Measurements from ENCODE around the gene ERC1.

Gene ERC1

DNA sequence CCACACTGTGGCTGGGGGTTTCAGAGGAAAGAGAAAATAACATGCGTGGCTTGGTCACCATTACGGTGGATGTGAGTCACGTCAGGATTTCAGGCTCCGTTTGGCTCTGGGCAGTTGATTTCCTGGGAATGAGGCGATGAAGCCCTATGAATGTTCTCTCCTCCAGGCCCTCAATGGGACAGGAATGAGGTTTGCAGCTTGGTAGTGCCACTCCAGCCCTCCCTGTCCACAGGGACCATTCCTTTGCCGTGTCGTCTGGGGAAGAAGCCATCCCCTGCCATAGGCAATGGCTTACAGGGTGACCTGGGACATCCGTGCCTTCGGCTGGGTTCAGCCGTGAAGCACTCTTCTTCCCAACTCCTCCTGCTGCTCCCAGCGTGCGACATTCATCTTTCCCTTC, 508.3 kb downstream of the ERC1 start:
- no peak for DNase-seq

DNA sequence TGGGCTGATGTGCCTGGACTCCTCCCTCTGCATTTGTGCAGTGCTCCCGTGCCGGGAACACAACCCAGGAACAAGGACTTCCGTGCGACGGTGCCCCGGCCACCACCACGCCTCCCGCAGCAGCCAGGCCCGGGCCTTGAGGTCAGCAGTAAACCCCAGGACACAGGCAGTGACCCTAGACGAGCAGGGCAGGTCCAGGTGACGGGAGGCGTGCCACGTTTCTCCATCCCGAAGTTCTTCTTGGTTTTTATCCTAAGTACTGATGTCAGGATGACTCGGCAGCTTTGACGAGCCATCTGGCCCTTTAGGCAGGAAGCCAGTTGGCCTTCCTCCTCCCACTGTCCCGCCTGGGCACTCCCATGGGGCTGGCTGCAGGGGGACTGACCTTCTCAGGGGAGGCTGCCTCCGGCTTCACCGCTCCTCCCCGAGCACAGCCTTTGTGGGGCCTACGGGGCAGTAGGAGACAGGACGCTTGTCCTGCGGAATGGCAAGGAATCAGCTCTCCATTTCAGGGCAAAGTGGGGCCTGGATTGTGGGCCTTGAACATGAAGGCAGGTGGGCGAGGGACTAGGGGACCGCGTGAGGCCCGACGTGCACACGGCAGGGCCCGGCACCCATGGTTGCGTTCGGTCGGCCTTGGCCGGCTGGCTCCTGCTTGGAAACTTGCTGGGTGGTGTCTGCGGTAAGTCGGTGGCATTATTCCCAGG, 509.2 kb downstream of the ERC1 start:
- DNase-seq = peak; percentile 74 to 75

DNA sequence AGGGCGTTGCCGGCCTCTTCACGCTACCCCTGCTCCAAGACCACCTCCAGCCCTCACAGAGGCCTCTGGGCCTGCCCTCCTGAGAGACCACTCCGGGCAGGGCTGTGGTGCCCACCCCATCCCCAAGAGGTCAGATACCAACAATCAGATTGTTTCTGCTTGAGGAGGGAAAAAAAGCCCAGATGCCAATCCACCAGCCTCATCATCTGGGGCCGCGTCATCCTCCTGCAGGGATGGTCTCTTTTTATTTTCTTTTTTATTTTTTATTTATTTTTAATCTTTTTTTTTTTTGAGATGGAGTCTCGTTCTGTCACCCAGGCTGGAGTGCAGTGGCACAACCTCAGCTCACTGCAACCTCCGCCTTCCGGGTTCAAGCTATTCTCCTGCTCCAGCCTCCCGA, 510.0 kb downstream of the ERC1 start:
- DNase-seq = no peak

DNA sequence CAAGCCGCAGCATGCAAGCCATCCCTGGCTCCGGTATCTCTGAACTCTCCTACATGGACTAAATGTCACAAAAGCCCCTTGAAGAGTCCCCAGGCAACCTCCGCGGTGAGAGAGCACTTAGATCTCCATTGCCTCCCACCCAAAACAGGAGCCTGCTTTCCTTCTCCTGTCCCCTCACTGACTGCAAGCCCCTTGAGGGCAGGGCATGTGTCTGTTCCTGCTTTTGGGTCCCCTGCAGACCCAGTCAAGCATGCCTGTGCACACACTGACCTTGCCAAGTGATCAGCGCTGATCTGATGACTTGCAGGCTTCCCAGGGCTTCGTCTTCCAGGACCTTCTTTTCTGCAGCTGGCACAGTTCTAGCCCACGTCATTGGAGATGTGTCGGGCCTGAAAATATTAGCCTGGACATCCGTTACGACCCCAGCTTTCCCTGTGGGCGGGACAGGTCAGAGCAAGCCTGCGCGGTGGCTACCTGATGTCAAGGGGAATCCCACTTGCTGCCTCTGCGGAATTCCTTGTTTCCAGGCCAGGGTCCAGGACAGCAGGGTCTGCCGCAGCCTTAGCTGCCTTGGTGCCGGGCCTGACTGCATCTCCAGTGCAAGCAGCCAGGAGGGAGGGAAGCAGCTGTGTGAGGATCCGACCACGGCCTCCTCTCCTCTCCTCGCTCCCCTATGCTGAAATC, 510.8 kb downstream of the ERC1 start:
- peak in 1 of 2 experiments; percentile 5 for DNase-seq

DNA sequence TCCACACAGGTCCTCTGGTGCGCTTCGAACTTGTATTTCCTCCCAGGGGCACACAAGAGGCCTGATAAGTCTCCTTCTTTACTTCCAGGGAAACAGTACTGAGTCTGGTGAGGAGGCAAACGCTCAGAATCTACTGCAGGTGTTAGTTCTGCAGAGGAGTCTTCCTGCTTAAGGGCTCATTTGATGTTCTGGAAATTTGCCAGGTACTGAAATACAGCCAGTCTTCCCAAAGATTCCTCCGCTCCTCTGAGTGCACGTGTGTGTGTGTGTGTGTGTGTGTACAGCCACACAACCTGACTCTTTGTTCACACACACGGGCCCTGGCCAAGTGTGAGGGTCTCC, 511.3 kb downstream of the ERC1 start:
- no peak for DNase-seq

DNA sequence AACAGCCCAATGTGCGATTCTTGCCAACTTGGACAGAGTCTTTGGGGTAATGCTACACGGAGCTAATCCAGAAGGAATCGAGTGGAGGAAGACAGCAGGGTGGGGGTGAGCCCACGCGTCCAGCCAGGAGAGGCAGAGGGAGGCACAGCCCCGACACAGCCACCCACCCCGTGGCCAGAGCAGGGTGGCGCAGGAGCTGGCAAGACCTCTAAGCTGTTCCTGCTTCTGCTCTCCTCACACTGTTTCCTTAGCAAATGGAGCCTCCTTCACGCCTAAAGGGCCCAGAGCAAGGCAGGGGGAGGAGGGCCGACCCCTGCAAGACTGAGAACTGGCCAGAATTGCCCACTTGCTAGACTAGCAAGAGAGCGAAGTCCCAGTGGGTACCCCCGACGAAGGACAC, 511.8 kb downstream of the ERC1 start:
- no peak for DNase-seq

DNA sequence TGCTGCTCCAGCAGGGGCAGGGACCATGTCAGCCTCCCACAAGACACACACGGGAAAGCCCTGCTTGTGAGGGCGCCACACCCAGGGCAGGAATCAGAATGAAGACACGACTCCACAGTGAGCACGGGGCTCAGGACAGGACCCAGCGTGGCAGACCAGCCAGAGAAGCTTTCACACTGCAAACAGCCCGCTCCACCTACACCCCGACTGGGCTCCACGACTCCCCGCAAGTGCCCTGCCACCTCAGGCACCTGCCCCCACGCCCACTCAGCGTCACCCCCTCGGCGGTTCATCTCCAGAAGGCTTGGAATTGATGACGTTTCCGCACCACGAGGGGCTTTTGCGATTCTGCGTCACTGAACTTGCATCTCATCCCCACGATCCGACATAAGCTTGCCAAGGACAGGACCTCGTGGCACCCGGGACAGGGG, 512.3 kb downstream of the ERC1 start:
- DNase-seq = no peak

DNA sequence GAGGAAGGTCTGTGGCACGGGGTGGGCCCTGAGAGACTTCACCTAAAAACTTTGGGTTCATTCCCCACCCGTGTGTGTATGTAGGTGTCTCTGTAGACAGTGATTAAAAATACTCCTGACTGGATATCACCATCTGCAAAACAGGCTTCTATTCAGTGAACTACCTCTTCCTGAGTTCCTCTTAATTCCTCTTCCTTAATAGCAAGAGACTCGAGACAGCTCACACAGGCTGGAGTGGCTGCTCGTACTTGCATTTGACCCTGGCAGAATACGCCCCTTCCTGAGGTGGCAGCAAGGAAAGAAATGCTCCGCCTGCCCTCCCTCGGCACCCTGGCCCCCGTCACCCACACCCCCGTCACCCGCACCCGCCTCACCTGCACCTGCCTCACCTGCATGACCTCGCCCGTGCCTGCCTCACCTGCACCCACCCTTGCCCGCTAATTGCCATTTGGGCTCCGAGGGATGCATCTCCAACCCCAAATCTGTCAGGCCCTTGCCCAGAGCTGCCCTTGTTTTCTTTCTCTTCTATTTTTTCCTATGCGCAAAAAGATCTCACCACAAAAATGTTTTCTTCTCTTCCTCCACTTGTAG, 513.4 kb downstream of the ERC1 start:
- no peak for DNase-seq

DNA sequence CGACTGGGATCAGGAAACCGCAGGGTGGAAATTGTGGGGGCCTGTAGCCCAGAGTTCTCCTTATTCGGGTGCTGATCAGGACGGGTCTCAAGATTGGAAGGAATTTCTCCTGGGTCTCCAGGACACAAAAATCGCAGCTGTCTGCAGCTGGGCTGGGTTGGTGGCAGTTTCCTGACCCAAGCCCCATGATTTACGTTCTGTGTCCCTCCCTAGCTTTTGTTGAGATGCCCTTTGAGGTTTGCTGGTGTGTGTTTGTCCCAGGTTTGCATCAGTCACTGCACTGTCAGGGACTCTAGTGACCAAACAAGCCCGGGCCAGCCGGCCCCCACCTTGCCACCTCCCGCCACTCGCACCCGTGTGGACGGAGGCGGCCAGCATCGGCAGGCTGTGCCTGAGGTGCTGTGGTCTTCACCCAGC, 513.9 kb downstream of the ERC1 start:
- no peak for DNase-seq

DNA sequence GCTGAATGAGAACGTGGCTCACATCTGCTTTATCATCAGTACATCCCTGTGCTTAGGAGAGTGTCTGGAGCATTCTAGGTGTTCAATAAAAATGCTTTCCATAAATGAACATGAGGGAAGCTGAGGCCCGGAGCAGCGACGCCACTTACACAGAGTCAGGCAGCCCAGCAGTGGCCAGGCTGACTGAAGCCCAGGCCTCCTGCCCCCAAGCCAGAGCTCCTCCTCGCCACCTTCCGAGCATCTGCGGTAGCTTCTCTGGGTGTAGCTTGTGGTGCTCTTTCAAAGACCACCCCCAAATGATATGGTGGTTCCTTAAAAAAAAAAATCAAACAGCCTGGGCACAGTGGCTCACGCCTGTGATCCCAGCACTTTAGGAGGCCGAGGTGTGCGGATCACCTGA, 514.6 kb downstream of the ERC1 start:
- DNase-seq = no peak

DNA sequence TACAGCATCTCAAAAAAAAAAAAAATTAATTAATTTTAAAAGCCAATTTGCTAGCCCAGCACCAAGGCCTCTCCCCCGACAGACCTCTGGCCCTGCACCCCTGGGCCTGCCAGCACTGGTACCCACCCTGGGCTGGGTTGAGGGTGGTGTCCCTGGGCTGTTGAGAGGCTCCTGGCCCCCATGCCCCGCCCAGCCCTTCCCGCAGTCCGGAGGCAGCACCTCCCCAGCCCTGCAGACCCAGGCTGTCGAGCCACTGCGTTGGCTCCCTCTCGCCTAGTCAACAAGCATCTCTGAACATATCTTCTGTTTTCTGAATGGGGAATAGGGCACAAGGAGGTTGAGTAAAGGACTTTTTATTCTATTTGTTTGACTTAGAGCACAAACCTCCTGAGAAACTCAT, 516.3 kb downstream of the ERC1 start:
- no peak for DNase-seq

DNA sequence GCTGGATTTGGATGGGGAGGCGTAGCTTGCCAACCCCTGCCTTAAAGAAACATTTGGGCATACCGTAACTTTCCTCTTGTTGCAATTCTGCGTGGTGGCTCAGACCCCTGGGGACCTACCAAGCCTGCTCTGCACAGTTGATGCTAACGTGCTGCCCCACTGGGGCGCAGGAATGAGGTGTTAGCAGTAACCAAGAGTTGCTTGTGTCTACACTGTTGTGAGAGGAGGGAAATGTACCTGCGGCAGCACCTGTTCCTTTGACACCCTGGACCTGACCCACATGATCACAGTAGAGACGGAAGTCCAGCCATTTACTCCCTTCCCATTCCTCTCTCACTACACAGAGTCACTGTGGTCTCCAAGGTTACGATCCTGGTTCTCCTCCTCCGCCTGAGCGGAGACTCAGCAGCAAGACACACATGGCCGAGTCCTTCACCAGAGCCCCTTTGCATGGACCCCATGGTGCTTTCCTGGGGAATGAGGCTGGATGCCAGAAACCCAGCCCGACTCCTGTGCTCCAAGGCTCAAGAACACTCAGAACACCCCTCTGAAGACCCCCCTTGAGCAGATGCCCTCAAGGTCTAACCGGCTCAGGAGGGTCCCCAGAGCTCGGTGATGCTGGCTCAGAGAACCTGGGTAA, 518.5 kb downstream of the ERC1 start:
- DNase-seq = no peak

DNA sequence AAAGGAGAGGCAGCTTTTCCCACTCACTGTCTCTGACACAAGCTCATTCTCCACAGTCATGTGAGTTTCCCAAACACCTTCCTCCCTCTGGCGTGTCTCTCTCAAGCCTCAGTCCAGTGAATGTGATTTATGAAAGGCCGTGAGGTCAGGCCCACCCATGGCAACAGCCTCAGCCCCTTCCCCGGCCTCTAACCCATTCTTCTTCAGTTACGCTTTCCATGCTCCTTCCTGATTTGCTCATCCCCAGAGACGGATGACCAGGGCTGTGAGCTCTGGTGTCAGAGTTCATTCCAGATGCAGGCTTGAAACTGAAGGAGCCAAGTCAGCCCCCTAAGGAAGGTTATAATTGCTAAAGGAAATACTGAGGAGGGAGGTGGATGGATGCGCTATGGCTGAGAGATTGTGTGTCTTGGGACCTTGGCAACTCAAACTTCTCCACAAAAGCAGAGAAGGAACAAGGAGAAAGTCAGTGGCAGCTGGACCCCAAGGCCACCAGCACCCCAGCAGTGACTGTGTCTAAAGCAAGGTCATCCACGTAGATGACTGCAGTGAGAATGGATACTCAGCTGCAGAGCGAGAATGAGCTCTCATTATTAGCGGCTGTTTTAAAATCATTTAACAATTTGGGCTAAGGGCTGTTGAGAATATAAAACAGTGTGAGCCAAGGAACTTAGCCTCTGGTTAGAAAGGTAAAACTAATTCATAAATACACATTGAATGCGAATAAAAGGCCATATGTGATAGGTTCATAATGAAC, 519.2 kb downstream of the ERC1 start:
- no peak for DNase-seq

DNA sequence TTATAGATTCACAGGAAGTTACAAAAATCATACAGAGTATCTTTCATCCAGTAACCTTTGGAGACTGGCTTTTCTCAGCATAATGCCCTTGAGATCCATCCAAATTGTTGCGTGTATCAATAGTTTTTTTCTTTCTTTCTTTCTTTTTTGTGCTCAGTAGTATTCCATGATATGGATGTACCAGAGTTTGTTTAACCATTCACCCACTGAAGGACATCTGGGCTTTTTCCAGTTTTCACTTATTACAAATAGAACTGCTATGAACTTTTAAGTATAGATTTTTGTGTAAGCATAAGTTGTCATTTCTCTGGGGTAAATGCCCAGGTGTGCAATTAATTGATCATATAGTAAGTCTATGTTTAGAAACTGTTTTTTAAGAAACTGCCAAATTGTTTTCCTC, 524.0 kb downstream of the ERC1 start:
- DNase-seq = no peak

DNA sequence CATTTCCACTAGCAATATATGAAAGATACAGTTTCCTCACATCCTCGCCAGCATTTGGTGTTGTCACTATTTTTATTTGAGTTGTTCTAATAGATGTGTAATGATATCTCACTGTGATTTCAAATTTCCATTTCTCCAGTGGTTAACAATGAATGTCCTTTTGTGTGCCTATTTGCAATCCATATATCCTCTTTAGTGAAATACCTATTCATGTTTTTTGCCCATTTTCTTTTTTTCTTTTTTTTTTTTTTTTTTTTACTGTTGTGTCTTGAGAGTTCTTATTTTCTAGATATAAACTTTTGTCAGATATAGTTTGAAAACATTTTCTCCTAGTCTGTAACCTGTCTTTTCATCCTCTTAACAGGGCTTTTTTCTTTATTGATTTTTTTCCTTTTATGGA, 524.4 kb downstream of the ERC1 start:
- DNase-seq = no peak

DNA sequence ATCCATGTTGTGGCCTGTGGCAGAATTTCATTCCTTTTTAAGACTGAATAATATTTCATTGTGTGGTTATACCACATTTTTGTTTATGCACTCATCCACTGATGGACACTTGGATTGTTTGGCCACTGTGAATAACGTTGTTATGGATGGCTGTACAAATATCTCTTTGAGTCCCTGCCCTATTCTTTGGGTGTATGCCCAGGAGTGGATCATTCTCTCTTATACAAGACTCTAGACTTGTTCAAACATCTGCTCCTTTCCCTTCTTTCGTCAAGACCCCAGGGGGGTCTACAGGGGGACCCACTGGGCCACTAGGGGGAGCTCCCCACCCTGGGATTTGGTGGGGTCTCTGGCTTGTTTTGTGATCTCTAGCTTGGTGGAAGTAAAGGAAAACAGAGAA, 526.0 kb downstream of the ERC1 start:
- no peak for DNase-seq

DNA sequence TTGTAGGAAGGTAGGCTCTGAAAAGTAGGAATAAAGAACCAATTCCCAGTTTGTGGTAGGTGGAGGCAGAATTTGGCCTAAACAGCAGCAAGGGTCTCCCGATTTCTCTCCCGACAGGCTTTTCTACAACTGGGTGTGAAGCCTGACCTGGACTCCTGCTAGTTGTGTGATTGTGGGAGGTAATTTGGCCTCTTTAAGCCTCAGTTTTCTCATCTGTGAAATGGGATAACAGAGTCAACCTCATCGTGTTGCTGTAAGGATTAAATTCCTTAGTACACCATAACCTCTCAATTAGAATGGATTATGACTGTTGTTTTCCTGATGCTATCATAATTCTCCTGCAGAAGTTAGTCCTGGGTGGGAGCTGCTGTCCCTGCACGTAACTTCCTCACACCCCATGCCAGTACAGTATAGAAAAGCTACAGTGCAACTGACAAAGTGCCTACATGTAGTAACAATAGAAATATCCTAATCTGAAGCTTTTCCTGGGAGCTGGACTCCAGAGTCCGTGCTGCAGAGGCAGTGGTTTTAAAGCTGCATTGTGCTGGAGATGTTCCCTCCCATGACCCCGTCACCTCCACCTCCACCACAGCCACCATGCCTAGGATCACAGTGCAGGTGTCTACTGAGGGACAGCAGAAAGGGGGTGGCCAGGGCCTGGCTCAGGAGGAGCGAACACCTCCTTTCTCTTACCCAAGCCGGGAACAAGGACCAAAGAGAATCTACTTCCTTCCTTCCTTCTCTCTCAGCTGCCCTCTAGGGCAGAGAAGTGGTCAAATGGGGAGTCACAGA, 526.9 kb downstream of the ERC1 start:
- DNase-seq = no peak

DNA sequence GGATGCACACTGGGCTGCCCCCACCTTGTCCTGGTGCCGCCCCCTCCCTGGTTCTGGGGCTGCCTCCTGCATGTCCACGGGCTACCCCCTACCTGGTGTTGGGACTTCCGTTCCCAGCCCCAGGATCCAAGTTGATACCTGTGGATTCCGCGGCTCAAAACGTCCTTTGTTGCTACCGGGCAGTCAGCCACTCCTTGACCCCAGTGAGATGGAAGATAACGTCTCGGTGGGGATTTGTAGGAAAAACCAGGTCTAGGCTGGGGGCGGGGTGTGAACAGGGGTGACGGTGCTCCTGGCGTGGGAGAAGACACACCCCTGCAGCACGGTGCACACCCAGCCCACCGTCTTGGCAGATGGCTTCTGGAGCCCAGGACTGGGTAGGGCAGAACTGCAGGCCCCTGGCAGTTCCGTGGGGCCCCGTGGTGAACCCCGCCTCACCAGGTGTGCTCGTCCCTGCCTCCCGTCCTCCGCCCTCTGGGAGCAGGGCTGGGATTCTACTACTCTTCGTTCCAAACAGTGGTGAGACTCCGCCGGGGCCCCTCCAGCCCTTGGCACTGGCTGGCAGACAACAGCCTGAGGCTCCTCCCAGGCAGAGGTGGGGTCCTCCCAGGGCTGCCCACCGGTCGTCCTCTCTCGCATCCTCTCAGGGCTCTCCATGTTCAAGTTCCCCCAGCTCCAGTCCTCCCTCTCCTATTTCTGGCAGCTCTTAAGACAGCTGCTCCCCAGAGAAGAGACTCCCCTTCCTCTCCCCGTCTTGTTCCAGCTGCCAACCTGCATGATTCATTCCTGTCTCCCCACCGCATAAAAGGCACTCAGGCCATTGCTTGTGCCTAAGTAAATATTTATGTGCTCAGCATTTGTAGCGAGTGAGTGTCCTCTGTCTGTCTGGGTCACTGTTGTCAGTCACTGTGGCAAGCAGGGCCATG, 527.8 kb downstream of the ERC1 start:
- DNase-seq = peak; percentile 10 to 29

DNA sequence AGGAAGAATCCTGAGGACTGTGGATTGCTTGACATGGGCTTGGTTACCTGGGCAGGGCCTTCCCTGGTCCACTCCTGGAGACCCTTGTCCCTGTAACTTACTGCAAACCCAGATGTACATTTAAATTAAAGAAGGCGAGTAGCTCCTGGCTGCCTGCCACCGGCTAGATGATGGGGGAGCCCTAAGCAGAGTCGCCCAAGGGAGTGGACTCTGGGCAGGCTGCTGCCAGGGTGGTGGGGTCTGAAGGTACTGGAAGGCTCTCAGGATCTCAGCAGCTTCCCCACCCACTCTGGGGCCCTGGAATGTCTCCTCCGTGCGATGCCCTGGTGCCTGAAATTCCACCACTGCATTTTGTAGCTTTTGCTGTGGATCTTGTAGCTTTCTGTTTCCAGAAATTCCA, 528.6 kb downstream of the ERC1 start:
- DNase-seq = no peak

DNA sequence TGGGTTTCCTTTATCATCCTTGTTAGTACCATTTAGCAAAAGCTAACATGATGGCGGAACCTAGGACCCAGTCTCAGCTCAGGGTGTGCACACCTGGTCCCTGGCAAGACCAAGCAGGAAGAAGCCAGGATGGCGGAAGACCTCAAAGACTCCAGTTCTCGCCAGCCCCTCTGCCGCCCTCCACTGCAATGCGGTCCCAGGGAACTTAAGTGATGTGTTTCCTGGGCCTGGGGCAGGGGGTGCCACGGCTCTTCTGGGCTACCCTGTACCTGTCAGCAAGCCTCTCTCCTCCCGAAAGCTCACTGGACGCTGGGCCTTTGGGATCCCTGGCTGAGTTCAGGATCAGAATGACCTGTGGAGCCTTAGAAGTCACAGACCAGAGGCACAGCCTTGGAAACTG, 532.0 kb downstream of the ERC1 start:
- DNase-seq = no peak

DNA sequence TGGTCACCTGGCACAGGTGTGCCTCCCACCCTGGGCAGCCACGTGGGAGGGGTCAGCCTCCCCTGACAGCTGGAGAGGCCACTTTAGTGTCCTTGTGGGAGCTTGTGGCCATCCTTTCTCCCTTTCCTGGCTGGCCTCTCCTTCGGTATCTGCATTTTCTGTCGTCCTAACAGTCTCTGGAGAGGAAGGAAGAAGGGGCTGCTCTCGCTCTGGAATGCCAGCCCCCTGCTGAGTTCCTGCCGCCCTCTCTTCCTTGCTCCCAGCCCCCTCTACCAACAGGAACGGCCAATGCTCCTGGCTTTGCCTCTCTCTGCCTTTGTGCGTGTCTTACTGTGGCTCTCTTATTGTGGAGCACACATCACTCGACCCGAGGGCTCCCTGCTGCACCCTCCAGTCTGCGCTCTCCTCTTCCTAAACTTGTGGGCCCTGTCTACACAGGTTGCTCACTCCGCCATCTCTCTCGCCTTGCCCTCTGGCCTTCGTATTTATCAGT, 532.6 kb downstream of the ERC1 start:
- no peak for DNase-seq

Data from SHP77 (cell line).